ENCODE measurements around the gene HPCAL1.

HPCAL1 gene

GRCh38 chr2:10338270-10339188 is 35.8 kb downstream of the HPCAL1 start:
- DNase-seq, result no peak

- DNase-seq, result no peak
These were observed 37.2 kb downstream of the HPCAL1 start for GRCh38 chr2:10339647-10340592.

- no peak for DNase-seq
These were observed 37.9 kb downstream of the HPCAL1 start for GRCh38 chr2:10340593-10340975.

- DNase-seq, result no peak
These were observed 38.5 kb downstream of the HPCAL1 start for GRCh38 chr2:10341193-10341592.

GRCh38 chr2:10342245-10342951 is 39.7 kb downstream of the HPCAL1 start:
- DNase-seq, result no peak

- no peak for DNase-seq
These were observed 40.5 kb downstream of the HPCAL1 start for GRCh38 chr2:10343191-10343590.

GRCh38 chr2:10343658-10344057 is 41.0 kb downstream of the HPCAL1 start:
- no peak for DNase-seq

GRCh38 chr2:10344105-10345066 is 41.7 kb downstream of the HPCAL1 start:
- no peak for DNase-seq

- DNase-seq, result no peak
These were observed 42.4 kb downstream of the HPCAL1 start for GRCh38 chr2:10345126-10345525.

GRCh38 chr2:10345813-10346212 is 43.1 kb downstream of the HPCAL1 start:
- no peak for DNase-seq

- DNase-seq, result no peak
These were observed 44.3 kb downstream of the HPCAL1 start for GRCh38 chr2:10346929-10347561.

- DNase-seq, result no peak
These were observed 44.9 kb downstream of the HPCAL1 start for GRCh38 chr2:10347562-10347948.

- DNase-seq, result no peak
These were observed 46.2 kb downstream of the HPCAL1 start for GRCh38 chr2:10348891-10349290.

- no peak for DNase-seq
These were observed 48.1 kb downstream of the HPCAL1 start for GRCh38 chr2:10350761-10351160.

GRCh38 chr2:10352361-10352760 is 49.7 kb downstream of the HPCAL1 start:
- DNase-seq, result no peak

- DNase-seq, result no peak
These were observed 50.3 kb downstream of the HPCAL1 start for GRCh38 chr2:10352972-10353371.

- DNase-seq, result no peak
These were observed 51.2 kb downstream of the HPCAL1 start for GRCh38 chr2:10353931-10354330.

GRCh38 chr2:10354399-10354798 is 51.7 kb downstream of the HPCAL1 start:
- no peak for DNase-seq

GRCh38 chr2:10355471-10356438 is 53.1 kb downstream of the HPCAL1 start:
- no peak for DNase-seq

GRCh38 chr2:10356439-10356811 is 53.7 kb downstream of the HPCAL1 start:
- DNase-seq, result no peak
